ENCODE measurements around the gene KCNB1.

KCNB1 gene

GRCh38 chr20:49468412-49468811 lies 14.1 kb downstream of the KCNB1 start:
- H3K36me3 ChIP-seq (ENCODE audit: insufficient read depth, low read length), result no peaks in the 10 kb centered on the region
- H3K4me2 ChIP-seq (ENCODE audit: low read depth, low read length, poor library complexity, severe bottlenecking), result no peak overlapping the region
- H3K9me2 ChIP-seq (replicated peaks; ENCODE audit: low read depth, low read length), result no peaks in the 10 kb centered on the region
- TF ChIP-seq EZH2phosphoT487 (IDR thresholded peaks at IDR 0.05; ENCODE audit: borderline replicate concordance) (no peak), CTCF (conservative IDR thresholded peaks at IDR 0.05; ENCODE audit: low read length) (no peak)
- no peaks in the 10 kb centered on the region for H3K79me2 ChIP-seq (ENCODE audit: insufficient read depth, low read length)
- H4K20me1 ChIP-seq (ENCODE audit: insufficient read depth, low read length, poor library complexity, severe bottlenecking), result no peaks in the 10 kb centered on the region
- no peaks in the 10 kb centered on the region for H3K4me1 ChIP-seq (ENCODE audit: insufficient read depth, low read length, poor library complexity, severe bottlenecking)
- H3K9ac ChIP-seq (ENCODE audit: low read depth, low read length, poor library complexity, severe bottlenecking), result no peak overlapping the region
- no peaks in the 10 kb centered on the region for H3F3A ChIP-seq (ENCODE audit: low read depth)
- H3K27me3 ChIP-seq (ENCODE audit: insufficient read depth, low read length, poor library complexity, severe bottlenecking), result no peaks in the 10 kb centered on the region
- no peak overlapping the region for H3K4me3 ChIP-seq (ENCODE audit: low read length, poor library complexity, severe bottlenecking)
- H3K9me3 ChIP-seq (ENCODE audit: insufficient read depth, low read depth, low read length), result no peaks in the 10 kb centered on the region
- H2AFZ ChIP-seq (ENCODE audit: low read length), result no peak overlapping the region

GRCh38 chr20:49466114-49466912 lies 16.2 kb downstream of the KCNB1 start:
- TF ChIP-seq EZH2phosphoT487 (IDR thresholded peaks at IDR 0.05; ENCODE audit: borderline replicate concordance), result no peak
- no peak for TF ChIP-seq CTCF (conservative IDR thresholded peaks at IDR 0.05; ENCODE audit: low read length)
- H3K9ac ChIP-seq (ENCODE audit: low read depth, low read length, poor library complexity, severe bottlenecking), result no peak overlapping the region
- no peaks in the 10 kb centered on the region for H3K9me3 ChIP-seq (ENCODE audit: insufficient read depth, low read depth, low read length)
- no peaks in the 10 kb centered on the region for H4K20me1 ChIP-seq (ENCODE audit: insufficient read depth, low read length, poor library complexity, severe bottlenecking)
- no peak overlapping the region for H2AFZ ChIP-seq (ENCODE audit: low read length)
- H3K4me3 ChIP-seq (ENCODE audit: low read length, poor library complexity, severe bottlenecking), result no peak overlapping the region
- H3F3A ChIP-seq (ENCODE audit: low read depth), result no peaks in the 10 kb centered on the region
- no peaks in the 10 kb centered on the region for H3K27me3 ChIP-seq (ENCODE audit: insufficient read depth, low read length, poor library complexity, severe bottlenecking)
- H3K4me1 ChIP-seq (ENCODE audit: insufficient read depth, low read length, poor library complexity, severe bottlenecking), result no peaks in the 10 kb centered on the region
- no peaks in the 10 kb centered on the region for H3K79me2 ChIP-seq (ENCODE audit: insufficient read depth, low read length)
- H3K9me2 ChIP-seq (replicated peaks; ENCODE audit: low read depth, low read length), result no peaks in the 10 kb centered on the region
- H3K36me3 ChIP-seq (ENCODE audit: insufficient read depth, low read length), result no peaks in the 10 kb centered on the region
- no peak overlapping the region for H3K4me2 ChIP-seq (ENCODE audit: low read depth, low read length, poor library complexity, severe bottlenecking)

- Histone ChIP-seq H4K20me1 (ENCODE audit: insufficient read depth, low read length, poor library complexity, severe bottlenecking) (no peaks in the 10 kb centered on the region), H3K79me2 (ENCODE audit: insufficient read depth, low read length) (no peaks in the 10 kb centered on the region), H3K4me2 (ENCODE audit: low read depth, low read length, poor library complexity, severe bottlenecking) (no peak overlapping the region), H3K9ac (ENCODE audit: low read depth, low read length, poor library complexity, severe bottlenecking) (no peak overlapping the region), H3K4me3 (ENCODE audit: low read length, poor library complexity, severe bottlenecking) (no peak overlapping the region), H3K9me2 (replicated peaks; ENCODE audit: low read depth, low read length) (no peaks in the 10 kb centered on the region), H2AFZ (ENCODE audit: low read length) (no peak overlapping the region), H3K4me1 (ENCODE audit: insufficient read depth, low read length, poor library complexity, severe bottlenecking) (no peaks in the 10 kb centered on the region), H3F3A (ENCODE audit: low read depth) (no peaks in the 10 kb centered on the region), H3K27me3 (ENCODE audit: insufficient read depth, low read length, poor library complexity, severe bottlenecking) (no peaks in the 10 kb centered on the region), H3K9me3 (ENCODE audit: insufficient read depth, low read depth, low read length) (no peaks in the 10 kb centered on the region), H3K36me3 (ENCODE audit: insufficient read depth, low read length) (no peaks in the 10 kb centered on the region)
- TF ChIP-seq EZH2phosphoT487 (IDR thresholded peaks at IDR 0.05; ENCODE audit: borderline replicate concordance) (no peak), CTCF (conservative IDR thresholded peaks at IDR 0.05; ENCODE audit: low read length) (no peak)
Observed at GRCh38 chr20:49464556-49464955, 17.9 kb downstream of the KCNB1 start.

All from Loucy (cell line).